ENCODE measurements around the gene ST6GAL1. TPM values are rescaled to one million over a fixed set of nuclear protein-coding genes. Genes with fewer than 3 reads are reported as not detected.

The ST6GAL1 gene
- total and polyA plus RNA-seq, 10 of the 15 experiments (the other 5 are each of a cell fraction or from before 2014, with no cell fraction given), result 74.2 to 248 (median 149) TPM

DNA sequence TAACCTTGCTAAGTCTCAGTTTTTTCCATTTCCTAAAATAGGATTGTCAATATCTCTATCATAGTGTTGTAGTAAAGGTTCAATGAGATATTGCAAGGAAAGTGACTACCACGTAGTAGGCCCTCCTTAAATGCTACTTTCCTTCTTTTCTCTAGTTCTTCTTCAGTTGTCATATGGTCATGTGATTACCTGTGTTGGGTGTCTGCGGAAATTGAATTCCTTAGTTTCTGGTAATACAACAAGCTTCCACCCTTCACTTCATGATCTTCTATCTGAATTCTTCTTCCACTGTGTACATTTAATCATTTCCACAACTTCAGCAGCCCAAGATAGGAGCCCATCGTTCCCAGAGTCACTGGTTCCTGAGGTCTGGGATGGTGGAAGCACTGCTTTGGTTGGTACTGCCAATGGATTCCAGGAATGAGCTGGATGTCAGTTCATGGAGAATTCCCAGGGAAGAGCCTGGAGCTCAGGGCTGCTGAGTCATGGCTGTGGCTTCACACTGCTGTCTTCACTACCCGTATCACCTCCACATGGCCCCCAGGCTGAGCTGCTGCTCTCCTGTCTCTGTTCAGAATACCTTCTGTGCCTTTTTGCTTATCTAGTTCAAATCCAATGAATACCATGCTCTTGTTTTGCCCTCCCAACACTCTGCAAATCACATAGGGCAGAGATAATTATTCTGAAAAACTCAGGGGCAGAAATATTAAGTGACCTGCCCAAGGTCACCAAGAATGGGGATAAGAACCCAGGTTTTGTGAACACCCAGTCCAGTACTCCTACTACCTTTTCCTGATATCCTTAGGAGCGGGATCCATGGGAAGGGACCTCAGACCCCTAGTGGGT is 110.4 kb downstream of the ST6GAL1 start:
- Histone ChIP-seq H2AFZ (ENCODE audit: control insufficient read depth, low read depth, low read length) (no peak overlapping the region), H3K79me2 (ENCODE audit: control insufficient read depth, insufficient read depth, low read length) (peaks cover 75% of the 10 kb centered on the region), H3K4me2 (ENCODE audit: control insufficient read depth, insufficient read depth) (peak overlapping the region; percentile 5), H3K27me3 (replicated peaks in 1 of 2; ENCODE audit: control insufficient read depth in 2 of 2, insufficient read depth in 2 of 2, low read length in 1 of 2) (no peaks in the 10 kb centered on the region), H3K4me3 (no peak overlapping the region; the same call in 1 of the 2 replicates), H3K36me3 (ENCODE audit: control insufficient read depth in 2 of 2, insufficient read depth in 2 of 2, low read length in 1 of 2) (peaks cover 26 to 55% of the 10 kb centered on the region in 2 experiments), H3K9ac (ENCODE audit: control insufficient read depth, insufficient read depth, low read length) (peak overlapping the region; percentile 33), H3K9me3 (replicated peaks; ENCODE audit: control insufficient read depth, insufficient read depth, low read length) (no peaks in the 10 kb centered on the region; the same call in 2 of the 3 replicates), H3K27ac (ENCODE audit: control insufficient read depth, insufficient read depth) (peak overlapping the region; percentile 90), H4K20me1 (ENCODE audit: control insufficient read depth, insufficient read depth) (no peaks in the 10 kb centered on the region), H3K4me1 (ENCODE audit: control insufficient read depth, insufficient read depth, low read length) (peaks cover 59% of the 10 kb centered on the region)
- POLR2A ChIA-PET, result interaction anchor here (0.5 to 8.0 kb wide), 3 partner anchors 11 to 475 kb away, joined by 3 to 120 read pairs (median 3); no protein-coding TSS in a partner anchor
- peak; percentile 3; the same call in 1 of the 3 replicates for ATAC-seq
- RAD21 ChIA-PET (ENCODE audit: unreplicated experiment), result interaction anchor here (0.9 to 4.1 kb wide), 6 partner anchors 9 to 190 kb away, joined by 3 to 29 read pairs (median 6); no protein-coding TSS in a partner anchor
- WGBS (ENCODE audit: insufficient coverage, insufficient replicate concordance, low lambda C conversion rate, missing lambda C conversion rate), result 74% methylated on average over 5 of the region's 5 CpGs
- no peak for DNase-seq (ENCODE audit: low read depth, low spot score)
- SMC1A ChIA-PET (ENCODE audit: uncharacterized antibody, unreplicated experiment), result interaction anchor here (0.9 to 12.6 kb wide), 6 partner anchors 11 to 41 kb away, joined by 4 to 213 read pairs (median 6); no protein-coding TSS in a partner anchor
- in situ Hi-C loops (cut with MboI), result no loop called here
- CTCF ChIA-PET, result interaction anchor here (0.8 to 4.0 kb wide), 7 partner anchors 9 to 191 kb away, joined by 3 to 14 read pairs (median 4); no protein-coding TSS in a partner anchor
- TF ChIP-seq CREM (IDR thresholded peaks at IDR 0.05; ENCODE audit: low read depth), result no peak
- peak; percentile 47; the same call in 1 of the 2 replicates for TF ChIP-seq IKZF1 (conservative IDR thresholded peaks at IDR 0.05)
- peak; percentile 24; the same call in 1 of the 2 replicates for TF ChIP-seq POLR2A (IDR thresholded peaks at IDR 0.05; ENCODE audit: low read depth, low read length)
- 0 out of 4 replicates have a peak, but pooled peaks of 1 of the 2 experiments have one; percentile 27 for TF ChIP-seq IKZF2 (IDR thresholded peaks at IDR 0.05)
- intact Hi-C loops (cut with micrococcal nuclease; ENCODE audit: unreplicated experiment), result no loop called here
- BruUV-seq (replicated peaks), result no TSS peak
- FAIRE-seq, result no peak

All from GM12878 (cell line).